Stomach (tissue), 9 donors: Measurements from ENCODE around the gene DES. TPM values are rescaled to one million over a fixed set of nuclear protein-coding genes. Genes with fewer than 3 reads are reported as not detected.

Experiments
- DNase-seq, 2 donors: peaks; one replicate each; pipeline versions ENCODE4 v3.0.0 to v3.0.0-alpha.2; 2013 to 2019
- H3K27ac ChIP-seq, 5 donors: fragments of 200-600 bp in 4 of 5; sonication (generic) in 4 of 5; one replicate each; pipeline ENCODE4 v1.5.1; 2013 to 2019; ENCODE audit warnings: mild to moderate bottlenecking in 1 of 5, moderate library complexity in 1 of 5
- H3K27me3 ChIP-seq, 3 donors: fragments of 200-600 bp; sonication (generic); one replicate each; pipeline ENCODE4 v1.5.1; 2017 to 2019; ENCODE audit warnings: mixed run types in 1 of 3
- H3K36me3 ChIP-seq, 4 donors: fragments of 200-600 bp; sonication (generic); 1 replicate in 3 of 4; 2 replicates in 1 of 4; pipeline ENCODE4 v1.5.1; 2016 to 2019
- H3K4me1 ChIP-seq, 4 donors: fragments of 200-600 bp; sonication (generic); one replicate each; pipeline ENCODE4 v1.5.1; 2016 to 2019
- H3K4me3 ChIP-seq, 4 donors: fragments of 200-600 bp; sonication (generic) in 3 of 4; one replicate each; pipeline ENCODE4 v1.5.1; 2016 to 2019; ENCODE audit warnings: mild to moderate bottlenecking in 1 of 4
- H3K9me3 ChIP-seq, 4 donors: fragments of 200-600 bp; sonication (generic); one replicate each; pipeline ENCODE4 v1.5.1; 2016 to 2019
- EP300 ChIP-seq: sonication (generic); formaldehyde crosslinking; IDR thresholded peaks from one replicate; pipeline ENCODE4 v1.6.1; 2017; ENCODE audit warnings: antibody characterized with exemption
- POLR2A ChIP-seq, 4 donors: fragments of 450-650 bp; IDR thresholded peaks; one replicate each; pipeline ENCODE4 v1.6.1; 2016; ENCODE audit warnings: antibody characterized with exemption in 4 of 4, control low read depth in 2 of 4, mild to moderate bottlenecking in 1 of 4, moderate library complexity in 1 of 4
- POLR2AphosphoS5 ChIP-seq, 3 donors: sonication (generic); formaldehyde crosslinking; IDR thresholded peaks; one replicate each; pipeline ENCODE4 v1.6.1; 2016; ENCODE audit warnings: antibody characterized with exemption in 3 of 3
- WGBS, 5 donors: extraction: QIAGEN DNeasy Blood & Tissue Kit in 3 of 5; methylation state at CpG; one replicate each; pipeline versions ENCODE4 v1.1.5 to v1.1.7; 2013 to 2018; 5-methylcytosine and 5-hydroxymethylcytosine counted together
- intact Hi-C: fragments of 100-400 bp; cut with DNase I; formaldehyde crosslinking; loops from one replicate; pipeline ENCODE4 v1.15.1; 2023; ENCODE audit warnings: low total_unique reads
- polyA plus RNA-seq, 3 donors: library from polyadenylated mRNA; stranded (reverse); fragments of 200-250 nt; gene quantifications; one replicate each; pipeline ENCODE4 v1.2.3, GENCODE V29; 2013
- total RNA-seq, 5 donors: library from RNA; depleted of rRNA; stranded (reverse); fragments of >200 nt; gene quantifications; one replicate each; pipeline versions ENCODE4 v1.1.0 to v1.2.3, GENCODE V29; 2014 to 2016
- TF ChIP-seq, protein P1 (sequence below), 7 experiments: fragments of 450-650 bp in 4 of 7; fragments of 200-600 bp in 3 of 7; sonication (generic) in 3 of 7; IDR thresholded peaks; one replicate each; pipeline ENCODE4 v1.5.1; 2016 to 2019; ENCODE audit warnings: antibody characterized with exemption in 7 of 7, control low read depth in 2 of 7, mild to moderate bottlenecking in 1 of 7
- donor health status: healthy with polysubstance abuse.
- donor health status: Bipolar disorder and iron deficiency.
- donor health status: healthy.

Gene DES
- total and polyA plus RNA-seq, 8 donors, result 122 to 5,539 (median 1,138) TPM

- TF ChIP-seq POLR2AphosphoS5 (IDR thresholded peaks at IDR 0.05), result no peak
- TF ChIP-seq EP300, result no peak
- TF ChIP-seq POLR2A (IDR thresholded peaks at IDR 0.05), result no peak
- TF ChIP-seq, protein P1, sequence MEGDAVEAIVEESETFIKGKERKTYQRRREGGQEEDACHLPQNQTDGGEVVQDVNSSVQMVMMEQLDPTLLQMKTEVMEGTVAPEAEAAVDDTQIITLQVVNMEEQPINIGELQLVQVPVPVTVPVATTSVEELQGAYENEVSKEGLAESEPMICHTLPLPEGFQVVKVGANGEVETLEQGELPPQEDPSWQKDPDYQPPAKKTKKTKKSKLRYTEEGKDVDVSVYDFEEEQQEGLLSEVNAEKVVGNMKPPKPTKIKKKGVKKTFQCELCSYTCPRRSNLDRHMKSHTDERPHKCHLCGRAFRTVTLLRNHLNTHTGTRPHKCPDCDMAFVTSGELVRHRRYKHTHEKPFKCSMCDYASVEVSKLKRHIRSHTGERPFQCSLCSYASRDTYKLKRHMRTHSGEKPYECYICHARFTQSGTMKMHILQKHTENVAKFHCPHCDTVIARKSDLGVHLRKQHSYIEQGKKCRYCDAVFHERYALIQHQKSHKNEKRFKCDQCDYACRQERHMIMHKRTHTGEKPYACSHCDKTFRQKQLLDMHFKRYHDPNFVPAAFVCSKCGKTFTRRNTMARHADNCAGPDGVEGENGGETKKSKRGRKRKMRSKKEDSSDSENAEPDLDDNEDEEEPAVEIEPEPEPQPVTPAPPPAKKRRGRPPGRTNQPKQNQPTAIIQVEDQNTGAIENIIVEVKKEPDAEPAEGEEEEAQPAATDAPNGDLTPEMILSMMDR (IDR thresholded peaks at IDR 0.05), result no peak
- peak in 1 of 2 donors; percentile 80 for DNase-seq
- H3K4me1 ChIP-seq, result peaks cover 28 to 59% (median 36%) of the 10 kb centered on the region in 4 donors
- H3K27me3 ChIP-seq, result peaks cover 0 to 97% (median 67%) of the 10 kb centered on the region in 3 donors
- H3K4me3 ChIP-seq, result peak overlapping the region in 1 of 4 donors; percentile 80
- H3K9me3 ChIP-seq, result no peaks in the 10 kb centered on the region
- intact Hi-C loops, result no loop called here
- 29 to 39% (median 34%) methylated on average over 5 to 6 of the region's 6 CpGs for WGBS, 5 donors
- no peaks in the 10 kb centered on the region for H3K36me3 ChIP-seq
- H3K27ac ChIP-seq, result peak overlapping the region in 4 of 5 donors; percentile 50 to 95 (median 86)
Observed at GRCh38 chr2:219446101-219446504, 27.9 kb downstream of the DES start.

- intact Hi-C loops, result no loop called here
Observed at GRCh38 chr2:219446689-219447088, 28.5 kb downstream of the DES start.

DNA sequence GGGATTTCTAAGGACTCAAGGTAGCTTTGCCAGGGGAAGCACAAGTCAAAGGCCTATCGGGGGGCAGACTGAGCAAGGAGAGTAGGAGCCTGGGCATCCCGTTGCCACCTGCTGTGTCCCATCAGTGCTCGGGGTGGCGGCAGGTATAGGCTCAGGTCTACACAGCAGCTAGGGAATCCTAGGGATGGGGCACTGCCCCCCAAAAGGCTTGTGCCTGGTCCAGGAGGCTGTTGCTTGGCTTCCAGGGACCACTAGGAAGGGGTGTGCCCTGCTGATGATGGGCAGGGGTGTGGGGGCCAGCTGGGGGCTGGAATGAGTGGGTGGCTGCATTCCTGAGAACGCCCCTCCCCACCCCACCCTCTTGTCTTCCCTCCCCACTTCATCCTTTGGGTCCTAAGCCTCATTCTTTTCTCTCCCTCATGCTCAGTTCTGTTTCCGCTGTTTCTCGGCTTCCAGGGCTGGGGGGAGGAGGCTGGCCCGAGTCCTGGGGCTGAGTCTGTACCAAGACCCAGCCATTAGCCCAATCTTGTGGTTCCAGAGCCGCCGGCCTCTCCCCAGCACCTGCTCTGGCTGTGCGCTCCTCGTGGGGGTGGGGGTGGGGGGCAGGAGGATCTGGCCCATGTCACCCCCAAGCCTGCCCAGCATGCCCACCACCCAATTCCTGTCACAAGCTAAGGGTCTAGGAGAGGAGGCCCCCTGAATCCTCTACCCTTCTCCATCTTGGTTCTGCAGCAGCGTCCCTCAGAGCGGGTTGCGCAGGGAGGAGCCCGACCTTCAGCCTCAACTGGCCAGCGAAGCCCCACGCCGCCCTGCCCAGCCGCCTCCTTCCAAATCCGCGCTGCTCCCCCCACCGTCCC lies 29.3 kb downstream of the DES start:
- intact Hi-C loops, result no loop called here
- DNase-seq, result peak in 1 of 2 donors; percentile 55
- Histone ChIP-seq H3K4me3 (peak overlapping the region in 3 of 4 donors; percentile 15 to 26 (median 18)), H3K4me1 (peaks cover 15 to 54% (median 24%) of the 10 kb centered on the region in 4 donors), H3K27me3 (peaks cover 0 to 94% (median 63%) of the 10 kb centered on the region in 3 donors), H3K27ac (peak overlapping the region in 4 of 5 donors; percentile 50 to 95 (median 87)), H3K36me3 (no peaks in the 10 kb centered on the region), H3K9me3 (no peaks in the 10 kb centered on the region)
- 55 to 79% (median 61%) methylated on average over 12 to 23 of the region's 23 CpGs for WGBS, 5 donors
- TF ChIP-seq POLR2A (IDR thresholded peaks at IDR 0.05) (no peak), EP300 (no peak), POLR2AphosphoS5 (IDR thresholded peaks at IDR 0.05) (no peak)
- TF ChIP-seq, protein P1 (IDR thresholded peaks at IDR 0.05), result no peak

More at GRCh38 chr2:219446689-219447088, 28.5 kb downstream of the DES start:
- H3K36me3 ChIP-seq, result no peaks in the 10 kb centered on the region
- H3K4me3 ChIP-seq, result no peak overlapping the region
- TF ChIP-seq, protein P1 (IDR thresholded peaks at IDR 0.05), result no peak
- TF ChIP-seq EP300, result no peak
- TF ChIP-seq POLR2A (IDR thresholded peaks at IDR 0.05), result no peak
- no peak for TF ChIP-seq POLR2AphosphoS5 (IDR thresholded peaks at IDR 0.05)
- H3K27me3 ChIP-seq, result peaks cover 0 to 97% (median 67%) of the 10 kb centered on the region in 3 donors
- H3K27ac ChIP-seq, result peak overlapping the region in 4 of 5 donors; percentile 50 to 95 (median 87)
- no peak for DNase-seq
- peaks cover 22 to 59% (median 30%) of the 10 kb centered on the region in 4 donors for H3K4me1 ChIP-seq
- no peaks in the 10 kb centered on the region for H3K9me3 ChIP-seq
- WGBS, 5 donors, result 76 to 92% (median 87%) methylated on average over 1 of the region's 1 CpG

GRCh38 chr2:219448099-219448775 lies 30.1 kb downstream of the DES start:
- Histone ChIP-seq H3K4me1 (peaks cover 15 to 51% (median 19%) of the 10 kb centered on the region in 4 donors), H3K4me3 (peak overlapping the region; percentile 18 to 26 (median 23)), H3K9me3 (no peaks in the 10 kb centered on the region), H3K27me3 (peaks cover 0 to 94% (median 56%) of the 10 kb centered on the region in 3 donors), H3K27ac (peak overlapping the region in 4 of 5 donors; percentile 50 to 95 (median 87)), H3K36me3 (no peaks in the 10 kb centered on the region)
- TF ChIP-seq POLR2A (IDR thresholded peaks at IDR 0.05), result no peak
- WGBS, 5 donors, result 13 to 37% (median 20%) methylated on average over 16 to 88 of the region's 88 CpGs
- DNase-seq, result peak in 1 of 2 donors; percentile 66
- intact Hi-C loops, result no loop called here
